Chondrocyte (in vitro differentiated cells): Measurements from ENCODE around the gene MTMR11. TPM values are rescaled to one million over a fixed set of nuclear protein-coding genes. Genes with fewer than 3 reads are reported as not detected.
A peak's percentile ranks its signal among the peaks of the same experiment; 100 is the strongest.
"Not testable (repeated sequence)": the region's sequence is repeated elsewhere in the genome, so short reads cannot be mapped to it uniquely, and the experiment has no call there.

Source experiments
- DNase-seq: peaks from one replicate; pipeline ENCODE4 v3.0.0; 2021; ENCODE audit warnings: mixed read lengths, low spot score
- H3K27ac Mint-ChIP-seq: one replicate; pipeline ENCODE4 v1.8.0; 2021; ENCODE audit warnings: mild to moderate bottlenecking, moderate library complexity, mixed read lengths; ENCODE audit not compliant: unreplicated experiment
- H3K27me3 Mint-ChIP-seq: 2 replicates; pipeline ENCODE4 v1.8.0; 2021; ENCODE audit warnings: low read depth, mixed read lengths
- H3K36me3 Mint-ChIP-seq: 2 replicates; pipeline ENCODE4 v1.8.0; 2021; ENCODE audit warnings: low read depth, mixed read lengths
- H3K4me1 Mint-ChIP-seq: 2 replicates; pipeline ENCODE4 v1.8.0; 2021; ENCODE audit warnings: low read depth, mild to moderate bottlenecking, mixed read lengths
- H3K4me3 Mint-ChIP-seq: one replicate; pipeline ENCODE4 v1.8.0; 2021; ENCODE audit warnings: mild to moderate bottlenecking, moderate library complexity, mixed read lengths; ENCODE audit not compliant: unreplicated experiment
- H3K9me3 Mint-ChIP-seq: 2 replicates; pipeline ENCODE4 v1.8.0; 2021; ENCODE audit warnings: low read depth, mixed read lengths
- CTCF ChIP-seq: fragments of 200-600 bp; sonication (generic); IDR thresholded peaks from 2 replicates; pipeline ENCODE4 v1.5.0; 2021; ENCODE audit warnings: antibody characterized with exemption, mild to moderate bottlenecking, moderate library complexity
- total RNA-seq: library from RNA; stranded (reverse); gene quantifications from 3 replicates; pipeline ENCODE4 v1.2.1, GENCODE V29; 2021

The MTMR11 gene
- total RNA-seq, 1 donor from 2014 or later: 17.6 TPM

- Mint-ChIP-seq H3K27me3 (no peaks in the 10 kb centered on the region), H3K4me1 (peaks cover 25% of the 10 kb centered on the region), H3K36me3 (peaks cover 17% of the 10 kb centered on the region), H3K27ac (no peak overlapping the region), H3K9me3 (no peaks in the 10 kb centered on the region), H3K4me3 (no peak overlapping the region)
- no peak for DNase-seq
- no peak for TF ChIP-seq CTCF
Measured at GRCh38 chr1:149942885-149943284, 6.2 kb upstream of the MTMR11 start.

GRCh38 chr1:149942207-149942606 lies 5.5 kb upstream of the MTMR11 start:
- Mint-ChIP-seq H3K9me3 (no peaks in the 10 kb centered on the region), H3K4me1 (peaks cover 32% of the 10 kb centered on the region), H3K27me3 (no peaks in the 10 kb centered on the region), H3K36me3 (peaks cover 13% of the 10 kb centered on the region), H3K27ac (no peak overlapping the region), H3K4me3 (no peak overlapping the region)
- no peak for DNase-seq
- peak; percentile 53 for TF ChIP-seq CTCF

- TF ChIP-seq CTCF: no peak
- Mint-ChIP-seq H3K4me3 (no peak overlapping the region), H3K27ac (peak overlapping the region; percentile 74), H3K4me1 (peaks cover 50% of the 10 kb centered on the region), H3K9me3 (no peaks in the 10 kb centered on the region), H3K27me3 (no peaks in the 10 kb centered on the region), H3K36me3 (peaks cover 9% of the 10 kb centered on the region)
- no peak for DNase-seq
Measured at GRCh38 chr1:149940427-149940826, 3.7 kb upstream of the MTMR11 start.

- peaks cover 51% of the 10 kb centered on the region for H3K4me1 Mint-ChIP-seq
- H3K4me3 Mint-ChIP-seq: peak overlapping the region; percentile 65
- not testable (repeated sequence) for H3K27me3 Mint-ChIP-seq, H3K36me3 Mint-ChIP-seq, DNase-seq, H3K9me3 Mint-ChIP-seq
- peak overlapping the region; percentile 97 for H3K27ac Mint-ChIP-seq
Measured at GRCh38 chr1:149938668-149939003, 2.0 kb upstream of the MTMR11 start.

- Mint-ChIP-seq H3K36me3 (peaks cover 7% of the 10 kb centered on the region), H3K4me1 (peaks cover 51% of the 10 kb centered on the region), H3K4me3 (peak overlapping the region; percentile 94), H3K27ac (peak overlapping the region; percentile 90), H3K9me3 (no peaks in the 10 kb centered on the region), H3K27me3 (no peaks in the 10 kb centered on the region)
- DNase-seq: no peak
- TF ChIP-seq CTCF: no peak
Measured at GRCh38 chr1:149937759-149938158, 1.1 kb upstream of the MTMR11 start.

GRCh38 chr1:149936992-149937705 lies 470 bp upstream of the MTMR11 start:
- peak overlapping the region; percentile 90 for H3K27ac Mint-ChIP-seq
- H3K9me3 Mint-ChIP-seq: no peaks in the 10 kb centered on the region
- peaks cover 7% of the 10 kb centered on the region for H3K36me3 Mint-ChIP-seq
- peak overlapping the region; percentile 94 for H3K4me3 Mint-ChIP-seq
- no peak for DNase-seq
- peaks cover 51% of the 10 kb centered on the region for H3K4me1 Mint-ChIP-seq
- peak; percentile 59 for TF ChIP-seq CTCF
- no peaks in the 10 kb centered on the region for H3K27me3 Mint-ChIP-seq
